Cardiac muscle cell (in vitro differentiated cells and primary cell): Measurements from ENCODE around the gene SLC25A42. TPM values are rescaled to one million over a fixed set of nuclear protein-coding genes. Genes with fewer than 3 reads are reported as not detected.
A peak's percentile ranks its signal among the peaks of the same experiment; 100 is the strongest.
"Not testable (repeated sequence)": the region's sequence is repeated elsewhere in the genome, so short reads cannot be mapped to it uniquely, and the experiment has no call there.

Experiments
- DNase-seq, 2 donors: peaks; one replicate each; pipeline versions ENCODE4 v3.0.0 to v3.0.0-alpha.2; 2010 to 2017; ENCODE audit warnings: low read depth in 1 of 2, low spot score in 1 of 2
- H3K27ac ChIP-seq: fragments of 200-600 bp; sonication (generic); 2 replicates; pipeline ENCODE4 v1.5.1; 2016
- H3K27me3 ChIP-seq: fragments of 200-600 bp; sonication (generic); 2 replicates; pipeline ENCODE4 v1.6.0; 2016; ENCODE audit warnings: control low read depth
- H3K36me3 ChIP-seq: fragments of 200-600 bp; sonication (generic); 2 replicates; pipeline ENCODE4 v1.5.1; 2016; ENCODE audit warnings: control low read depth
- H3K4me1 ChIP-seq: fragments of 200-600 bp; sonication (generic); 2 replicates; pipeline ENCODE4 v1.8.1; 2017; ENCODE audit warnings: low read depth, mild to moderate bottlenecking, mixed run types
- H3K4me3 ChIP-seq: fragments of 200-600 bp; sonication (generic); 2 replicates; pipeline ENCODE4 v1.5.1; 2016; ENCODE audit warnings: mild to moderate bottlenecking
- H3K9me3 ChIP-seq: fragments of 200-600 bp; sonication (generic); 2 replicates; pipeline ENCODE4 v1.5.1; 2017; ENCODE audit warnings: low read depth, mild to moderate bottlenecking, control low read depth
- CTCF ChIP-seq: IDR thresholded peaks from 2 replicates; pipeline ENCODE4 v1.5.1; 2012; ENCODE audit warnings: low read depth, mild to moderate bottlenecking, low read length
- polyA plus RNA-seq: library from polyadenylated mRNA; unstranded; fragments of >200 nt; fragmentation: Nextera tagmentation; extraction: Ambion mirVana; gene quantifications from 2 replicates; pipeline ENCODE4 v1.2.1, GENCODE V29; 2016
- total RNA-seq: library from RNA; depleted of rRNA; stranded (reverse); fragments of >200 nt; gene quantifications from 2 replicates; pipeline ENCODE4 v1.2.3, GENCODE V29; 2016

Gene SLC25A42, protein sequence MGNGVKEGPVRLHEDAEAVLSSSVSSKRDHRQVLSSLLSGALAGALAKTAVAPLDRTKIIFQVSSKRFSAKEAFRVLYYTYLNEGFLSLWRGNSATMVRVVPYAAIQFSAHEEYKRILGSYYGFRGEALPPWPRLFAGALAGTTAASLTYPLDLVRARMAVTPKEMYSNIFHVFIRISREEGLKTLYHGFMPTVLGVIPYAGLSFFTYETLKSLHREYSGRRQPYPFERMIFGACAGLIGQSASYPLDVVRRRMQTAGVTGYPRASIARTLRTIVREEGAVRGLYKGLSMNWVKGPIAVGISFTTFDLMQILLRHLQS
- total RNA-seq (22.4 and 30.4 TPM in 2 replicates), polyA plus RNA-seq (28.7 and 31.3 TPM in 2 replicates)

GRCh38 chr19:19063183-19064097, at the start of gene SLC25A42:
Gene SLC25A42, plus strand, starts transcription at chr19:19063994. Its CDS starts 32,131 bp downstream, at chr19:19096125.
- Histone ChIP-seq H3K4me1 (peaks cover 19% of the 10 kb centered on the region), H3K4me3 (peak within 1 kb of the TSS; percentile 55), H3K36me3 (peaks cover under 1% of the 10 kb centered on the region), H3K27ac (peak within 1 kb of the TSS; percentile 58), H3K9me3 (no peaks in the 10 kb centered on the region), H3K27me3 (no peaks in the 10 kb centered on the region)
- peak; percentile 99 to 100 for DNase-seq
- no peak for TF ChIP-seq CTCF

GRCh38 chr19:19021115-19021514, 42.7 kb upstream of the SLC25A42 start:
- Histone ChIP-seq H3K4me1 (peaks cover 12% of the 10 kb centered on the region), H3K9me3 (no peaks in the 10 kb centered on the region), H3K4me3 (no peak overlapping the region), H3K27me3 (no peaks in the 10 kb centered on the region), H3K36me3 (peaks cover 42% of the 10 kb centered on the region), H3K27ac (no peak overlapping the region)
- peak in 1 of 2 donors; percentile 29 for DNase-seq
- no peak for TF ChIP-seq CTCF

DNA sequence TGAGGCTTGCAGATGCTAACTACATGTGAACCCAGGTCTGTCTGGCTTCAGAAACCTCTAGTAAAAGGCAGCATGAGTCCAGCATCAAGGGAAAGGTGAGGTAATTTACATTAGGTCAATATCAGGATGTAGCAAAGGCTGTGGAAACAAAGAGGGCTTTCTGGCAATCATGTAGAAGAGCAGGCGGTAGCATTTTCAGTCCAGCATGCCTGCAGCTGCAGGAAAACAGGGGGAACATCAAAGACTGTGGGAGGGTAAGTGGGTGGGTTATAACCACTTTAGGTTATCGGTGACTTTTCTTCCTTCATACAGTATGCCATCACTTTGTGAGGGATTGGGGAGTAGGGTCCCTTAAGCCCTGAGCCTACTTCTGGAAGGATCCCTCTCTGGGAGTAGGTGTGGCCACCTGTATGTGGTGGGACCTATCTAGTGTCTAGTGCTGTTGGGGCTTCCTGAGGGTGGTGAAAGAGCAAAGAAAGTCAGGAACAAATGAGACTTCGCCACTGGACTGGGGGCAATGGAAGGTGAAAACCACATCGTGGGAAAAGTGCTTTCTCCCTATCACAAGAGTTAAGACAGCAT, 41.3 kb upstream of the SLC25A42 start:
- no peaks in the 10 kb centered on the region for H3K9me3 ChIP-seq
- H3K4me3 ChIP-seq = no peak overlapping the region
- no peaks in the 10 kb centered on the region for H3K4me1 ChIP-seq
- no peaks in the 10 kb centered on the region for H3K27me3 ChIP-seq
- peaks cover 41% of the 10 kb centered on the region for H3K36me3 ChIP-seq
- no peak for TF ChIP-seq CTCF
- no peak for DNase-seq
- peak overlapping the region; percentile 48 for H3K27ac ChIP-seq

GRCh38 chr19:19023376-19023775, 40.4 kb upstream of the SLC25A42 start:
- Histone ChIP-seq H3K36me3 (peaks cover 45% of the 10 kb centered on the region), H3K27ac (peak overlapping the region; percentile 48)
- not testable (repeated sequence) for DNase-seq, H3K4me1 ChIP-seq, H3K9me3 ChIP-seq, H3K27me3 ChIP-seq, H3K4me3 ChIP-seq

DNA sequence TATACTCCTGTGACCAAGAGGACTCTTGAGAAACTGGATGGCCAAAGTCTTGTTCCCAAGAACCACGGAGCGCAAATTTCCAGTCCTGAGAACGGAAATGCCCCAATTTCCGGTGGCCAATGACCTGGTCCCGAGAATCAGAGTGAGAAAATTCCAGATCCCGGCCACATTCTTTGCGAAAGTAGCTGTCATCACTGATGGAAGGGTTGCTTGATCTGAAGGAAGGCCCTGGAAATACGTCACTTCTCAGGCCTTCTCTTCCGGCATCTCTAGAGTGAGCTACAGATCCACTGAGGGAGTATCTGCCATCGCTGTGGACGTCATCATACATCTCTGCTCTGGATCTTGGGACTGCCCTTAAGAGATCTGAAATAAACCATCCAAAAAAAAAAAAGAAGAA, 37.9 kb upstream of the SLC25A42 start:
- H3K9me3 ChIP-seq = no peaks in the 10 kb centered on the region
- TF ChIP-seq CTCF = no peak
- no peak for DNase-seq
- no peaks in the 10 kb centered on the region for H3K4me1 ChIP-seq
- no peak overlapping the region for H3K27ac ChIP-seq
- H3K36me3 ChIP-seq = peaks cover 51% of the 10 kb centered on the region
- no peaks in the 10 kb centered on the region for H3K27me3 ChIP-seq
- H3K4me3 ChIP-seq = no peak overlapping the region
